HG02588 (cell line): Measurements from ENCODE around the gene CEP112.
"Not testable (repeated sequence)": the region's sequence is repeated elsewhere in the genome, so short reads cannot be mapped to it uniquely, and the experiment has no call there.

Experiments
- ATAC-seq: cut with Tn5 transposase; IDR thresholded peaks from one replicate; pipeline ENCODE4 v1.9.1; 2021; ENCODE audit warnings: mild to moderate bottlenecking, moderate library complexity; ENCODE audit not compliant: unreplicated experiment

Gene CEP112

GRCh38 chr17:66087073-66087472, 104.9 kb downstream of the CEP112 start:
- ATAC-seq, result no peak

GRCh38 chr17:66085221-66085620, 106.7 kb downstream of the CEP112 start:
- no peak for ATAC-seq

GRCh38 chr17:66080670-66081069, 111.3 kb downstream of the CEP112 start:
- ATAC-seq, result not testable (repeated sequence)

- ATAC-seq, result no peak
Observed at GRCh38 chr17:66076546-66077190, 115.3 kb downstream of the CEP112 start.

GRCh38 chr17:66073384-66073783, 118.5 kb downstream of the CEP112 start:
- ATAC-seq, result no peak

- ATAC-seq, result no peak
Observed at GRCh38 chr17:66063686-66064085, 128.2 kb downstream of the CEP112 start.

GRCh38 chr17:66056148-66056547, 135.8 kb downstream of the CEP112 start:
- ATAC-seq, result no peak

GRCh38 chr17:66054242-66054641, 137.7 kb downstream of the CEP112 start:
- ATAC-seq, result no peak

- ATAC-seq, result no peak
Observed at GRCh38 chr17:66044083-66044482, 147.8 kb downstream of the CEP112 start.

GRCh38 chr17:66043419-66043818, 148.5 kb downstream of the CEP112 start:
- ATAC-seq, result no peak

- ATAC-seq, result no peak
Observed at GRCh38 chr17:66040402-66040801, 151.5 kb downstream of the CEP112 start.

- no peak for ATAC-seq
Observed at GRCh38 chr17:66038125-66038524, 153.8 kb downstream of the CEP112 start.

- ATAC-seq, result no peak
Observed at GRCh38 chr17:66037221-66037620, 154.7 kb downstream of the CEP112 start.

- ATAC-seq, result peak; percentile 82
Observed at GRCh38 chr17:66032082-66032712, 159.7 kb downstream of the CEP112 start.

GRCh38 chr17:66025551-66025950, 166.4 kb downstream of the CEP112 start:
- ATAC-seq, result no peak

GRCh38 chr17:66021757-66022156, 170.2 kb downstream of the CEP112 start:
- ATAC-seq, result no peak

GRCh38 chr17:66018786-66019185, 173.1 kb downstream of the CEP112 start:
- ATAC-seq, result no peak

- ATAC-seq, result no peak
Observed at GRCh38 chr17:66016231-66016630, 175.7 kb downstream of the CEP112 start.

GRCh38 chr17:66008680-66009079, 183.3 kb downstream of the CEP112 start:
- ATAC-seq, result no peak

GRCh38 chr17:66006654-66007053, 185.3 kb downstream of the CEP112 start:
- no peak for ATAC-seq

GRCh38 chr17:66002812-66003211, 189.1 kb downstream of the CEP112 start:
- no peak for ATAC-seq

- no peak for ATAC-seq
Observed at GRCh38 chr17:66002063-66002585, 189.8 kb downstream of the CEP112 start.
